ENCODE results near the gene ITSN2.

GRCh38 chr2:24259316-24259715, 101.0 kb downstream of the ITSN2 start:
- no peak for TF ChIP-seq CTCF (IDR thresholded peaks at IDR 0.05; ENCODE audit: poor library complexity)
- TF ChIP-seq EZH2phosphoT487 (IDR thresholded peaks at IDR 0.05; ENCODE audit: low read depth, severe bottlenecking, unreplicated experiment): no peak
- TF ChIP-seq EZH2 (IDR thresholded peaks at IDR 0.05; ENCODE audit: borderline replicate concordance): no peak

Data from hepatocyte (in vitro differentiated cells).